ENCODE measurements around the gene NTF3.

Gene NTF3

DNA sequence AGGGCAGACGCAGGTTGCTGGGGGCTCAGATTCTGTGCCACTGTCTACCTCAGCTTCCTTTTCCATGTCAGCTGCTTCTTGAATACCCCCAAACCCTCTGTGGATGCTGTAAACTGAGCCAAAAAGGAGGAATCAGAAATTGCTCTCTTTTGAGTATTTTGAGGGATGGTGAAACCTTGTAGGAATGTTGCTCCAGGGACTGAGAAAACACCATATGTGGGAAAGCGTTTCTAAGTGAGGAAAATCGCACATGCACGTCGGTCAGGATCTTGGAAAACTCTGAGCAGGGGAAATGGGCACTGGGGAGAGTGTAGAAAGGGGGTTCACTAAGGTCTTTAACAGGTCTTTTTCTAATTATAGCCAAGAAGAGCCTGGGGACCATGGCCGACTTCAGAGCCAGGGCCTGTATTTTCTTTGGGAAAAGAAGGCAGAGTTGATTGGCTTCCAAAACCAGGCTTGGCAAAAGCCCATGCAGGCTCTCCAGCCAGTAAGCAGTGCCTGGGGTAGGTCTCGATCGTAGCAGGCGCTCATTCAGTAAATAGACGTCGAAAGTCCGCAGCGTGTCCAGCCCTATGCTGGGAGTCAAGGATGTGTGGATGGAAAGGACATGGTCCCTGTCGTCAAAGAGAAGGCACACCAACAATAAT, 58.0 kb downstream of the NTF3 start:
- no peak for DNase-seq

DNA sequence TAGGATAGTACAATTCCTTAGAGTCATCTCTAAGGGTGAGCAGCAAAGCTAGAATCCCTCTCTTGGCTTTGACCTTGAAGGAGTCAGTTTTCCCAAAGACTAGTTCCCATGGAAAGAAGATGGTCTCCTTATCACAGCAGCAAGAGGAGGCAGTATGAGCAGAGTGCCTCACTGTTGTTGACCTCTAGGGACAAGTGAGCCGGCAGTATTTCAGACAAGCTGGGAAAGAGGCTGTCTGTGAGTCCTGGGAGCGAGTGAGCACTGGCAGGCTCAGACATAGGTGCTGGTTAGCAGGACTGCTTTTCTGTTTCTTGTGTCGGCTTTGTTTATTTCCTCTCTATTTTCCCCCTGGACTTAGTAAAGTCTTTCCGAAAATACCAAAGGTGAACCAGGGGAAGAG, 60.7 kb downstream of the NTF3 start:
- DNase-seq = no peak

DNA sequence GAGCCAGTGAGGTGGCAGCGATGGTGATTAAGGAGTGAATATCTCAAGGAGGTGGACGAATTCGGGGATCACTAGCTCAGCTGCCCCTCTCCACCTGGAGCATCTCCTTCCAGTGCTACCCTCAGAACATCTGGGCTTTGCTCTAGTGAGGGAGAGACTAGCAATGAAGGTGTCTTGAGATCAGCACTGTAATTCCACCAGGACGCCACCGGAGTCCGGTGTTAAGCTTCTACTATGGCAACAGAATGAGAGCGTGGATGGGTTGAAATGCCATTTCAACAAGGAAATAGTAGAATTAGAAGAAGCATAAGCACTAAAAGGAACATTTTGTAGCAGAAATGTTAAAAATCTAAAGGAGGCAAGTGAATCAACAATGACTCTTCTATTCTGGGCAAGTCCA, 61.1 kb downstream of the NTF3 start:
- DNase-seq = no peak

DNA sequence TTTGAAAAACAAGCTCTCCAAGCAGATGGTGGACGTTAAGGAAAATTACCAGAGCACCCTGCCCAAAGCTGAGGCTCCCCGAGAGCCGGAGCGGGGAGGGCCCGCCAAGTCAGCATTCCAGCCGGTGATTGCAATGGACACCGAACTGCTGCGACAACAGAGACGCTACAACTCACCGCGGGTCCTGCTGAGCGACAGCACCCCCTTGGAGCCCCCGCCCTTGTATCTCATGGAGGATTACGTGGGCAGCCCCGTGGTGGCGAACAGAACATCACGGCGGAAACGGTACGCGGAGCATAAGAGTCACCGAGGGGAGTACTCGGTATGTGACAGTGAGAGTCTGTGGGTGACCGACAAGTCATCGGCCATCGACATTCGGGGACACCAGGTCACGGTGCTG, 62.4 kb downstream of the NTF3 start:
- DNase-seq = no peak

DNA sequence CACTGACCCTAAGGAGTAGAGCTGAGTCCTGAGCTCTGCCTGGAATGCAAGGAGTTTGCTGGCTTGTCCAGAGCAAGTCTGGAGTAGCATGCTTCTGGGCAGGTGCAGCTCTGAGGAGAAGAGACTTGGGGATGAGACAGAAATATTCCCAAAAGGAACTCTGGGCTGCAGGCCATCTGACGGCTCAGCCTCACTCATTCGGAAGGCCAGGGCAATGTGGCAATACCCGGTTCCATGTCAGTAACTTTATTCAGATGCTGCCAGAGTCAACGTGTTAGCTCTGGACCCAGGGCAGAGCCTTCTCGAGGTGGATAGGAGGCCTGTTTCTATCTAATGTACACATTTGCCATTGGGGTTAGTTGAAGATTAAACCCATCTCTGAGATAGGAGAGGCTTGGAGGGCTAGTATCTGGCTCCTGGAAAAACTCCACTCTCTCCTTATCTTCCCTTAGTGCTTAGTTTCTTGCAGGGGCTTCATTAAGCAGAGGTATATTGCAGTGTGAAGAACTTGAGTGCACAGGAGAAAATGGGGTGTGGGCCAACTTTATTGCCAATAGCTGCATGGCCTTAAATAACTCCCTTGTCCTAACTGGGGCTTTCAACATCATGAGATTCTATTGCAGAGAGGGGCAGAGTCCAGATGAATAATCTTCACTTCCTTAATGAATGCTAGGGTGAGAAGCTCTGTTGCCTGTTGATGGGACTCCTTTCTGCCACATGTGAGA, 65.6 kb downstream of the NTF3 start:
- no peak for DNase-seq

DNA sequence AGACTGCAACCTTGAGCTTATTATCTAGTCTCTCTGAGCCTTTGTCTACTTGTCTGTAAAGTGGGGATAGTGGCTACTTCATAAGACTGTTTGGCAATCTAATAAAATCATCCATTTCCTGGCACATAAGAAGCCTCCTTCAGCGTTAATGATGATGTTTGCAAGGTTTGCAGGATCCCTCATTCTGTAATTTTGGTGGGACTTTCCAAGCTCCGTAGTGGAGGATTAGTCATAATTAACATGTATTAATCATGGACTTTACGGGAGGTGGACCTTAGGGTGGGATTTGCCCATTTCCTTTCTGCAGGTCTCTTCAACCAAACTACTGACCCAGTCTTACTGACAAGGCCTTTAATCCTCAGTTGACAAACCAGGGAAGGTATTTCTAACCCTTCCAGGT, 66.2 kb downstream of the NTF3 start:
- DNase-seq = no peak

DNA sequence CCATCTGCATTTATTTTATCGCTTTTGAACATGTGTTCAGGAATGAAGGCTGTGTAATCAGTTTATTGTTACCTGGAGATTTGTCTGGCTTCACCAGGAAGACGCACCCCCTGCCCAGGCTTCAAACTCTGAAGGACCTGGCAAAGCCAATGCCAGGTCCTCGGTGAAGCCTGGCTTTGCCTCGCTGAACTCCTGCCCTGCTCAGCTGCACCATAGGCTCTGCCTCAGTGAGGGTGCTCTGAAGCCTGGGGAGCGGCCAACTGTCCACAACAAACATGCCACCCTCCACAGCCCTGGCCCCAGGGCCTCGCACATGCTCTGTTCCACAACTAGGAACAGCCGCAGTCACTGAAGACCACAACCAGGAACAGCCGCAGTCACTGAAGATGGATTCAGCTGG, 66.9 kb downstream of the NTF3 start:
- DNase-seq = no peak

DNA sequence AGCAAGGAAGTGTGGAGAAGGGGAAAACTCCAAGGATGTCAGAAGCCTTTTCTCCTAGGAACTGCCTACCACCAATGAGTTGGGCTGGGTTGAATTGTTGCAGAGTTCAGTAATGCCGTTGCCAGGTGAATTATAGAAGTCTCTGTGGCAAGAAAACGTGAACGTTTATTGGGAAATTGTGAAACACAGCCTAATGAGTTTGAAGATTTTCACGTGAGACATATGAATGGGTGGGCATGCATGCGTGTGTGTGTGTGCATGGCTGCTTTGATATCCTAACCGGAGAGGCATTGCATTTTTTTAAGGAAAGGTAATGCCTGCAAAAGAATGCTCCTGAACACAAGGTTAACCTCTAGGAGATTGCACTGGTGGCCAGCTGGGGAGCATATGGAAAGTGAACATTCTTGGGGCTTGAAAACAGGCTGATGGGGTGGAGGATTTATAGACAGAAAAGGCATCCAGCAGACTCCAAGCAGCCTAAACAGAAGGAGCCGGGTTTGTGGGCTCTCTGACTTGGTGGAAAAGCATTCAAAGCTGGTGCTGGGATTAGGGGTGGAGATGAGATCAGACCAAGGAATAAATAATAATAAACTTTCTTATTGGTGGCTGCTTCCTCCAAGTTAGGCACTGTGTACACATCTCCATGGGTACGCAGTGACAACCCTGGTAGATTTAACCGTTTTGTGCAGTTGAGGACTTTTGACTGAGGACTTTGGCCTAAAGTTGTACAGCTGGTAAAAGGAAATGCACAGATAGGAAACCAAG, 67.8 kb downstream of the NTF3 start:
- no peak for DNase-seq

DNA sequence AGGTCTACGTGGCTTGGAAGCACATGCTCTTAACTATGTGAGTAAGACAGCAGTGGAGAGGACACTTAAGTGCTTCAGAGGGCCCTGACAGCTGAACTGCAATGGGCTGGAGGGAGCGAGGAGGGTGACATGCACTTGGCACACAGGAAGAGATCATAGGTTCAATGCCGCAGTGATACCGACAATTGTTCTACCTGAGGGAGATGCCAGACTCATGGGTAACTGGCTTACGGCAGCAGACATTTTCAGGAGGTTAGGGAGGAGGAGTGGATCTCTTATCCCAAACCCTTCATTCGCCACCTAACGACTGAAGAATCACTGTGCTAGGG, 68.4 kb downstream of the NTF3 start:
- no peak for DNase-seq

DNA sequence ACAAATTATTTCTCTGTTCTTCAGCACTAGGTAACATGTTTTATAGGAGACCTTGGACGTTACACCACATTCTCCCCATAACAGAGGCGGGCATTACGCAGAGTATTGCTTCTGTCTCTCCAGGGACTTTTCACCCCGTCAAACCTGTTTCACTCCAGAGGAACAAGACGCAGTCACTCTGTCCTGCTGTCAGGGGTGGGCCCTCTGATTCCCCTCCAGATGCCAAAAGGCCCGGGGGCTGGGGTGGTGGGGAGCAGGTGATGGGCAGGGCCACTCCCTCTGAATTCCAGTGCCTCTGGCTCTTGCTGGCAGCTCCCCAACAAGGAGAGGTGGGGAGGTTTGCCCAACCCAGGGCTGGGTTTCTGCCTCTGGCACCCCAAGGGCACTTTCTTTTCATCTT, 71.9 kb downstream of the NTF3 start:
- no peak for DNase-seq

DNA sequence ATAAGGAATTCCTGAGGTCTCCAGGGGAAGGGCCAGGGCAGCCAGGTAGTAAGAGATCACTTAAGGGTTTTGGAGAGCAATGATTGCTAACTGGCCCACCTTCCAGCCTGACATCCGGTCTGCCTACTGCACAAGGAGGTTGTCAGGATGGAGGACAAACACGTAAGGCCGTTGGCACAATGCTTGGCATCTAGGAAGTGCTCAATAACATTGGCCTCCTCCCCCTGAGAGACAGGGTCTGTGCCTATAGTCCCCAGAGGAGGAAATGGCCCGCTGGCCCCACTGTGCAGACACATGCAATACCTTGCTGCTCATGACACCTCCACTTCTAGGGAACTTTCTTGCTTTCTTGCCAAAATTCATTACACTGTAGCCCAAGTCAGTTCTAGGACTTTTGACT, 73.2 kb downstream of the NTF3 start:
- DNase-seq = no peak

DNA sequence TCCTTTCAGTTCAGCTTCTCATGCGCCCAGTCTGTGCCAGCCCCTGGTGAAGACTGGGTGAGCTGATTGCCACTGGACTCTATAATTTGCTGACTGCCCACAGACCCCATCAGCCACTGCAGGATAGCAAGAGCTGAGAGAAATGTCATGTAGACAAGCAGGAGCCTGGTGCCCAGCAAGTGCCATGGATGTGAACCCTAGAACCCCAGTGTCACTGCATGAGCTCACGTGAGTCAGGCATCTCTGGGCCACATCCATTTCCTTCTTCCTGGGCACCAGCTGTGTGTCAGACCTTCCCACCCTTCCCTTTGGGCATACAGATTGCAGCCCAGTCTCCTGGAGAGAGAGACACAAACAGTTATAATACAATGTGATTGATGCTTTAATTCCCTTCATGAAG, 73.8 kb downstream of the NTF3 start:
- no peak for DNase-seq

DNA sequence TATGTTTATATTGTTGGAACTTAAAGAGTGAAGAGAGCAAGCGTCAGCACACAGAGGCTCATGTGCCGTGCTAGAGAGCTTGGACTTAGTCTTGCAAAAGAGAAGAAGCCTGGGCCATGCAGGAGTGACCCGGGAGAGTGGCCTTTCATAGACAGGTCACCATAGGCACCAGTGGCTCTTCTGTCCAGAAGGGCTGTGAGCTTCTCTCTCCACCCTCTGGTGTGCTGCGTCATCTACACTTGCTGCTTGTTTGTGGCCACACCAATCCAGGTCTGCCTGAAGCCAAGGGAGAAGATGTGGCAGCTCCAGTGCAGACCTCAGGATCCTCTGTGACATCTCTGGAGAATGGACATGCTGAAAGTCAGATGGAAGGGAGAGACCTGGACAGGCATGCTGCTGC, 74.4 kb downstream of the NTF3 start:
- DNase-seq = no peak

DNA sequence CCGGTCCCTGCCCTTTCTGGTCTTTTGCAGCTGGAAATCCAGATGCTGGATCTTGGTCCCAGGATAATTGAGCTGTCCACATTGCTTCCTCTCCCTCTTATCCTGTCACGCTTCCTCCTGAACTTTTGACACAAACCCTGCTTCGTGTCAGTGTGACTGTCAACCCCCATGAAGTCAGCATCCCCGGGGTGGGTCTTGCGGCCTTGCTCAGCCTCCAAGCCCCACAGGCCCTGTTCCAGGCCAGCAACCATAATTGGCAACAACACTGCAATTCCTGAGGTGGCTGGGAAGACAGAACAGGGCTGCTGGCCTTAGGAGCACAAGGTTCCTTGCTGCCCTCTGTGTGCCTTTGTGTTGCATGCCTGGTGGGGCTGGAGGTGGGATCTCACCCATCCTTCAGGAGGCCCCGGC, 74.9 kb downstream of the NTF3 start:
- DNase-seq = no peak

DNA sequence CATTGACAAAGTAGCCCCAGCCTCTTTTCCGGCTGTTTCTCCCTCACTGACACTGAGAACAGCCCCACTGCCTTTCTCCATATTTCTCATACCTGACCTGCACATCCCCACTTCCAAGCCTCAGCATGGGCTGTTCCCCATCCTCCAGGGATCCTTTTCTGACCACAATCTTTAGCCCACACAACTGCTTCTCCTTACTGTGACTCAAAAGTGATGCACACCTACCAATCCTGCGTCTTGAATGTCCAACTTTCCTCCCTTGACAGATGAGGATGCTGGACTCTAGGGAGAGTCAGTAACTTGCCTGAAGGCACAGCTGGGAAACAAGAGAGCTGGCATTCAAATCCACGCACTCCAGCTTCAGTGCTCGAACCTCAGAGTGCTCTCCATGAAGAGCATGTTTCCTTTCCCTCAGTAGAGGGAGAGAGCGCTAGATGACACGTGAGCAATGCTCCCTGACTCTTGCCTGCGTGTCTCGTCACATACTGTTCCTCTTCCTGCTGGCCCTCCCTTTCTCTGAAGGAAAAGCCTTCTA, 75.6 kb downstream of the NTF3 start:
- no peak for DNase-seq

DNA sequence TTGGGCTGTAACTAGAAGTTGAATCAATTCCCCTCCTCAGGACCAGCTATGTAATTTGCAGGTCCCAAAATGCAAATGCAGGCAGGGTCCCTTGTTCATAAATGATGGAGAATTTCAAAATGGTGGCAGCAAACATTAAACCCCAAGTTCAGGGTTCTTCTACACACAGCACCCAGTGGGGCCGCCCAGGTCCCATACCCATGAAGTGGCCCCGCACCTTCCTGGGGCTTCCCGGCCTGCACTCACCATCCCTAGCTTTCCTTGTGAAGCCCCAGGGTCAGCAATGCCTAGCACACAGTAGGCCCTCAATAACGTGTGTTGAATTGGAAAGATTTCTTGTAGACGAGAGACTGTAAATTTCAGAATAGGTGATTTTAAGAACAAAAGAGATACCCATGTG, 76.0 kb downstream of the NTF3 start:
- no peak for DNase-seq

DNA sequence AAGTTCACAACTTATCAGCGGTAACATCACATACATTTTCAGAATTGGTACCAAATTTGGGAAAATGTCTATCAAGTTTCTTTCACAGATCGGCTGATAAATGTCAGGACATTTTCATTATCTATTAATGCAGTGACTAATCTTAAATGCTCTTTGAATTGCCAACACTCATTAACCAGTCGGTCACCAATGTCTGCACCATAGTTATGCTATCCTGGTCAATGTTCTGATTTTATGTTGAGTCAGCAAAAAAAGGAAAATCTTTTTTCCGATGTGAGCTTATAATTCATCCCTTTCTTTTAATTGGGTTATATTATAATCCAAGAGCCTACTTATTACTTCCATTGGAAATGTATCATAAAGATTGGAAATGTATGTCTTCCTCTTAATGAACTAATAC, 77.2 kb downstream of the NTF3 start:
- no peak for DNase-seq

DNA sequence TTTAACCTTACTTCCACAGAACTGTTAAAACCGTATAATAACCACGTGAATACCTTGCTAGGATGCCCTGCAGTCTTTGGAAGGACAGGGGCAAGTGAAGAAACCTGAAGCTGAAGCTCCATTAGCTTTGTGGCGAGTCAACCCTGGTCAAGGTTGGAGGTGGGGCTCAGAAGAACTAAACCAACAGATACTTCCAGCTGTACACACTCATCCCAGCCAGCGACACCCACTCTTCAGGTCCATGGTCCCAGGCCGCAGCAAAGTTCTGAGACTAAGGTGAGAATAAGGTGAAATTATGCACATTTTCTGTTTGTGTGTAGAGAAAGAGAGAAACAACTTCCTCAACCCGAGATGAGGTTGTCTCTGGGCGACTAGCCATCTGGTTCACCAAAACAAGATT, 77.6 kb downstream of the NTF3 start:
- DNase-seq = no peak

DNA sequence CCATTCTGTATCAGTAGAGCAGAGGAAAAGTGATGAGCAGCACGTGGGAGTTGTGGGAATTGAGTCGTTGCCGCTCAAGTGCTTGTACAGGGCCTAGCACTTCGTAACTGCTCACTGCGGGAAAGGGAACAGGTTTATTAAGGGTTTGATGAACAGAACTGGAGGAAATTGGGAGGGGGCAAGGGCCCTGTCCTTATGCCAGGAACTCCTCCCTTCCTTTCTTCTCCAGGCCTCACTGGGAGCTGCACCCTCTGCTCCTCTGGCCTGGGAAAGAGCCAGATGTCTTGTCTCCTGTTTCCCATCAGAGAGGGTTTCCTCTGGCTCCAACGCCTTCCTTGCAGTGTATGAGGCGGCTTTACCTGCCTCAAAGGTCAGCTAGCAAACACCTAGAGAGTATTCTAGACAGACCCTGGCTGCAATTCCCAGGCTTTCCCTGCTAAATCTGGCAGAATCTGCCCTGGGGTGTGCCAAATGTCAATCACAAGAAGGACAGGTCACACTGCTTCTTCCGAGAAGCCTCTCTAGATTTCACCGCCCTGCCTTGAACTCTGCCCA, 78.4 kb downstream of the NTF3 start:
- DNase-seq = no peak

DNA sequence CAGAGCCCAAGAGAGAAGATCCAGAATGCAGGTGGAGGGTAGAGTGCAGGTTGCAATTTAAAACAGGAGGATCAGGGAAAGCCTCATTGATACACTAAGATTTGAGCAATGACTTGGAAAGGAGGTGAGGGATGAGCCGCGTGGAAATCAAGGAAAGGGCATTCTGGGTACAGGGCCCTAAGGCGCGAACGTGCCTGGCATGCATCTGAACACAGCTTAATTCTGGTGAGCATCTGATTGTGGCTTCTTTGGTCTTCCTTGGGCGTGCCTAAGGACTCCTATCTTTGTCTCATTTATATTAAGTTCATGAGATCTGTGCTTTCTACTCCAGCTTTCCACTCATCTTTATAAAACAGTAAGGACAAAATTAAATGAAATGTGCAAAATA, 79.3 kb downstream of the NTF3 start:
- no peak for DNase-seq

DNA sequence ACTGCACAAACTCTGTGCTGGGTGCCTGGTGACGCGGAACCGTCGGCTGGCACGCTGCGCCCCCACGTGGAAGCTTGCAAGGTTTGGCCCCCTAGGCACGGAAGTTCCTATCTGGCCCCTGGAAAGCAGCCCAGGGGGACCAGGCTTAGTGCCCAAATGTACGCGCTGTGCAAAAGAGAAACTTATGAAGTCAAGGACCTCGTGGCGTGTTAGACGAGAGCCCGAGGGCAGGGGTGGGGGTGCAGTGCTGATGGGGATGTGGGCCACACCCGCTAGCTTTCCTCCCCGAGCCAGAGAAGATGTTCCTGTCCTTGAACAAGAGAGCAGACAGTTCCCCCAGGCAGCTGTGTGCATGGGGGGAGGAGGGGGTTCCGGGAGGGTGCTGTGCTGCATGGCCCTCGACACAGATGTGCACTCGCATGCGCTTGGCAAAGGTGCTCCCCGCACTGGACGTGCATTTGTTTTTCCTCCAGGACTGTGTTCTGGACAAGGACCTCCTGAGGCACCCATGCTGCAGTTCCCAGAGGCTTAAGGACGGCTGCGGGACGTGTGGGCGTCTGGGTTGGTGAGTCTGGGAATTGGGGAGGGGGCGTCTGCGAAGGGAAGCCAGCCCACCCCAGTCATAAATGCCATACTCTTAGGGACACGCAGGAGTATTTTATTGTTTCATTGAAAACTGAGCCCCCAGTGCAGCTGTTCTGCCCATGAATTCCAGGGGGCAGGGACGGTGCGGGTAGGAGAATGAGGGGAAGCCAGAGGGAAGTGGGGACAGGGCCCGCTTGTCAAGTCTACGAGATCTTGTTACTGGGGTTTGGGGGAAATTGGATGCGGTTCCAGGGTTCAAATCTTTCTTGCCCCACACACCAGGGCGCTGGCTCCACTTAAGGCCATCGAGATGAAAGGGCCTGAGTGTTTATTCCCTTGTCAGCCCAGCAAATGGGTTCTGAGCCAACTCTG, 80.0 kb downstream of the NTF3 start:
- no peak for DNase-seq

DNA sequence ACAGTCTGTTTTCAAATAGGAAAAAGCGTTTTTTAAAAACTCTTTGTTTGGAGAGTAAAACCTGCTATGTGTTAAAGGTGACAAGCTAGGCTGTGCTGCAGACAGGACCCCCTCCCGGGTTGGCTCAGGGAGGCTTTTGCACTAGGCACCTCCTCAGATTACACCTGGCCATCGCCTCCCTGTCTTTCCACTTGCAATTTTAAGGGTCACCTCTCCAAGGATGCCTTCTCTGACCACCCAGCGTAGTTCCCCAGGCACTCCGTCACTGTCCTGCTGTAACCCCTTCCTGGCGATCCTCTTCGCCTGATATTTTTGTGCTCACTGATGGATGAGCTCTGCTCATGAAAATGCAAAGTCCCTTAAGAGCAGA, 80.7 kb downstream of the NTF3 start:
- DNase-seq = no peak

DNA sequence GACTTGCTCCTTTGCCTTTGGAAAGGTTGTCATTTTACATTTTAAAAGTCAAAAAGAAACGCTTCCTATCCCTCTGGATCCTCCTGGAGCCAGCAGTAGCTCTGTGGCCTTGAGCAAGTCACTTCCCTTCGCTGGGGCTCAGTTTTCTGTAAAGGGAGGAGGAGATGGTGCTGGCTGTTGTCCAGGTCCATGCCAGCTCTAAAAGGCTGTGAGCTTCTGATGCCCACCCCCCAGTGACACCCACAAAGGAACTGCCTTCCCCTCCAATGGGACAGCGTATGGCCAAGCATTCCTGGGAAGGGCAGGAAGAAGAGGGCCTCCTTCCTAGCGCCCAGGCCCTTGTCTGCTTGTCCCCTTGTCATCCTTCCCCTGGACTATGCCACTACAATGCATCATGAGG, 81.5 kb downstream of the NTF3 start:
- no peak for DNase-seq

Measured in activated T-cell treated with anti-CD3 and anti-CD28 coated beads, Interleukin-2, amount 50 U/mL, for 1 hour (primary cell).